Activated CD4-positive, alpha-beta T cell treated with anti-CD3 and anti-CD28 coated beads, Interleukin-2, amount 10 ng/mL, durations not matched to agents 7 days and 5 days (primary cell): ENCODE results near the gene SCN11A. TPM values are rescaled to one million over a fixed set of nuclear protein-coding genes. Genes with fewer than 3 reads are reported as not detected.

Experiments
- CTCF ChIA-PET: fragments of 350-600 bp; sonication (Branson Sonifier 250); formaldehyde crosslinking; loops from one replicate; lab custom pipeline; 2021; ENCODE audit warnings: antibody characterized with exemption; lab: Charles Lee
- POLR2A ChIA-PET: fragments of 350-600 bp; sonication (Branson Sonifier 250); formaldehyde crosslinking; loops from one replicate; lab custom pipeline; 2021; ENCODE audit warnings: antibody characterized with exemption; lab: Charles Lee
- DNase-seq: peaks from one replicate; pipeline ENCODE4 v3.0.0-alpha.2; 2020
- H3K27ac Mint-ChIP-seq: one replicate; pipeline ENCODE4 v1.8.0; 2021; ENCODE audit warnings: mild to moderate bottlenecking, moderate library complexity, mixed read lengths
- H3K27me3 Mint-ChIP-seq: one replicate; pipeline ENCODE4 v1.8.0; 2021; ENCODE audit warnings: mixed read lengths
- H3K36me3 Mint-ChIP-seq: one replicate; pipeline ENCODE4 v1.8.0; 2021; ENCODE audit warnings: low read depth, mixed read lengths
- H3K4me1 Mint-ChIP-seq: one replicate; pipeline ENCODE4 v1.8.0; 2021; ENCODE audit warnings: mixed read lengths
- H3K4me3 Mint-ChIP-seq: one replicate; pipeline ENCODE4 v1.8.0; 2021; ENCODE audit warnings: mild to moderate bottlenecking, moderate library complexity, mixed read lengths
- H3K9me3 Mint-ChIP-seq: one replicate; pipeline ENCODE4 v1.8.0; 2021; ENCODE audit warnings: mixed read lengths
- total RNA-seq, 2 experiments: library from RNA; stranded (reverse); gene quantifications; one replicate each; pipeline ENCODE4 v1.2.3, GENCODE V29; 2021

Gene SCN11A
- total RNA-seq, 2 experiments from 2014 or later: 0.02 to 0.05 TPM

DNA sequence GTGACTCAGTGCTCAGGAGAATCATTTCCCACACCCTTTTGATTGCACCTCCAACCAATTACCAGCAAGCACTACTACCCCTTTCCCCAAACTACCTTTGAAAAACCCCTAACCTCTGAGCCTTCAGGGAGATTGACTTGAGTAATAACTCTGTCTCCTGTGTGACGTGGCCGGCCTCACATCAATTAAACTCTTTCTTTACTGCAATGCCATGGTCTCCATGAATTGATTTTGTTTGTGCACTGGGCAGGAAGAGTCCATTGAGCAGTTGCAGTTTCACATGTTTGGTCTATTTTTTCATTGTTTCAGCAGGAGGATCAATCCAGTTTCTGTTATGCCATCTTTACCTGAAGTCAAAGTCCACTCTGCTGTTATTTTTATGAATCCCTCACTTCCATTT lies 32.4 kb downstream of the SCN11A start:
- CTCF ChIA-PET: no interaction called here
- Mint-ChIP-seq H3K4me3 (no peak overlapping the region), H3K4me1 (no peaks in the 10 kb centered on the region), H3K9me3 (no peaks in the 10 kb centered on the region), H3K27ac (no peak overlapping the region), H3K36me3 (no peaks in the 10 kb centered on the region), H3K27me3 (peaks cover 27% of the 10 kb centered on the region)
- DNase-seq: no peak
- POLR2A ChIA-PET: no interaction called here

DNA sequence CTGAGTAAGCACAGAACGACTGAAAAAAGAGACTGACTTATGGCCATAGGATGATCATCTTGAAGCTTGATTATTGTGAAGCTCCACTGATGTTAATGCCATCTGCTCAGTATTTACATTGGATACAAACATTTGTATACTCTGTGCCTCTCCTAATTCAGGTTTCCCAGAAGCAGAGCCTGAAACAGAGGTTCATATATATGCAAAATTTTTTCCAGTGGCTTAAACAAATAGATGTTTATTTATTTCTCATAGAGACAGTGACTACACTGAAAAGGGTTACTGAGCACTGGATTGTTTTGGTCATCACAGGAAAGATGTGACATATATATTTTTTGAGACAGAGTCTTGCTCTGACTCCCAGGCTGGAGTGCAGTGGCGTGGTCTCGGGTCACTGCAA lies 36.3 kb downstream of the SCN11A start:
- Mint-ChIP-seq H3K4me1 (no peaks in the 10 kb centered on the region), H3K36me3 (no peaks in the 10 kb centered on the region), H3K27me3 (peaks cover 24% of the 10 kb centered on the region), H3K4me3 (no peak overlapping the region), H3K27ac (no peak overlapping the region), H3K9me3 (no peaks in the 10 kb centered on the region)
- CTCF ChIA-PET: no interaction called here
- no peak for DNase-seq
- POLR2A ChIA-PET: no interaction called here

DNA sequence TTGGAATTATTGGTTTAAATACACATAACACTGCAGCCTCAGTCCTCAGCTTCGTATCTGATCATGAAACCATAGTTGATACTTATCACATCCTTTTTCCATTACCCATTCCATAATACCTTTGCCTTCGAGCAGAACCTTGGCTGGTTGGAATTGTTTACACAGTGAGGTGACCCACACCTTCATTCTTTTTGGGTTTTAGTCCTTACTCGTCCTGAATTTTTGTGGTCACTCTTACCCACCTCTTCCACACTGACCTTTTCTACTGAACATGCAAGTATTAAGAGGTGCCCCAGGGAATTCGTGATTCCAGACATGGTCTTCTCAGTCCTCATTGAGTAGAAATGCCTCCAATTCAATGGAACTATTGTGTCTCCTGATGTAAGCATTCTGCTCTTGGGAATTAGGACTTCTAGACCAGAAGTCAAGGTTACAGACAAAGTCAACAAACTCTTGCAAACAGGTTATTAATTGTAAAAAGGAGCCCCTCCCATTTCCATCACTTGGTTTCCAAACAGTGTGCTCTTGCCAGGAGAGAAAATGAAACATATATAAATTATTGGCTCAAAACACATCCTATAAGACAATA lies 37.7 kb downstream of the SCN11A start:
- Mint-ChIP-seq H3K27me3 (peaks cover 18% of the 10 kb centered on the region), H3K4me3 (no peak overlapping the region), H3K36me3 (no peaks in the 10 kb centered on the region), H3K27ac (no peak overlapping the region), H3K4me1 (no peaks in the 10 kb centered on the region), H3K9me3 (no peaks in the 10 kb centered on the region)
- ChIA-PET CTCF (no interaction called here), POLR2A (no interaction called here)
- no peak for DNase-seq

DNA sequence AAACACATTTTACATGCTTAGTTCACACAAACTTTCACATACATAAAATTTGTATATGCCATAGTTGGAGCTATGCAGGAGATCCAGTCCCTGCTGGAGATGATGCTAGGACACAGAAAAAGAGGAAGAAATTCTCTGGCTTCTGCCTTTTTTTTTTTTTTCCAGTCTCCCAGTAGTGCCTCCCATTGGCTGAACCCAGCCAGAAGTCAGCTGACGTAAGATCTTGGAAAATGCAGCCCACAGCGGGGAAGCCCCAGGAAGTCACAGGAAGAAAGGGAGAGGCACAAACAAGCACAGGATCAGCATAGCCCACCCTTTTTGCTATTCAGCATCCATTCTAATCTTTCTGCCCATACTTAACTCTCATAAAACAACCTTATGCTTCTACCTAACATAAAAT lies 38.5 kb downstream of the SCN11A start:
- Mint-ChIP-seq H3K4me1 (no peaks in the 10 kb centered on the region), H3K36me3 (no peaks in the 10 kb centered on the region), H3K9me3 (no peaks in the 10 kb centered on the region), H3K27ac (no peak overlapping the region), H3K27me3 (peaks cover 17% of the 10 kb centered on the region), H3K4me3 (no peak overlapping the region)
- DNase-seq: no peak
- ChIA-PET CTCF (no interaction called here), POLR2A (no interaction called here)

DNA sequence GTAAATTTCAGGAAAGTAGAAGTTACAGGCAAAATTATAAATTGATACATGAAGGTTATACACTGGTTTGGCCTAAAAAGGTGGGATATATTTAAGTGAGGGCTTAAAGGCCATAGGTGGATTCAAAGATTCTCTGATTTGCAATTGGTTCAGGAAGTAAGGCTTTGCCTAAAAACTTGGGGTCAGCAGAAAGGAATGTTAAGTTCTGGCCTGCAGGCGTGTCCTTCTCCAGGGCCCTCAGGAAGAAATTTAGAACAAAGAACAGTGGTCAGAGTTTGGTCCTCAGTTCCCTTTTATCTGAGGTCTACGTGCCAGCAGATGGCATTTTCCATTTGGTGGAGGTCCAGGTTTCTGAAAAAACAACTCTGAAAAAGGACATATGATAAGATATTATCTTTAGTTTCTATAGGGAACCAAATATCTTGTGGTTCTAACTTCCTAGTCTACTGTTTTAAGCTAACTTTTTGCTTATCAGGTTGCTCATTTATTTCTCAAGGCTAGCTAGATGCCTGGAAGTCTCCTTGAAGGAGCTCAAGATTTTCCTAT lies 40.5 kb downstream of the SCN11A start:
- Mint-ChIP-seq H3K27me3 (peaks cover 15% of the 10 kb centered on the region), H3K9me3 (no peaks in the 10 kb centered on the region), H3K36me3 (no peaks in the 10 kb centered on the region), H3K27ac (no peak overlapping the region), H3K4me3 (no peak overlapping the region), H3K4me1 (no peaks in the 10 kb centered on the region)
- DNase-seq: no peak
- ChIA-PET POLR2A (no interaction called here), CTCF (no interaction called here)

DNA sequence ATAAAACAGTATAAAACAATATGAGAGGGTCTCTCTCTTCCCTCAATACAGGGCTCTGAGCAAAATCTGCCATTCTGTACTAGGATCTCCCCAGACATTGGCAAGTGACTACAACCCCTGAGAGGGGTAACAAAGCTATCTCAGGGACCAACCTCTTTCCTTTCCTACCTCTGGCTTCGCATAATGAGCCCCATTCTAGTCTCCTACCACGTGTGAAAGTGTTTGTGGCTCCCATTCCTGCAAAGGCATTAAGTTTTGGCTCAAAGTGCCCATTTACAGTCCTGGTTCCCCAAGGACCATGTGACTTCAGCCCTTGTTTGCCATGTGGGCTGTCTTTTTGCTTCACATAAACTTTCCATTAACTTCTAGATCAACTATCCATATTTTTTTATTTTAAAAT lies 46.4 kb downstream of the SCN11A start:
- Mint-ChIP-seq H3K4me1 (no peaks in the 10 kb centered on the region), H3K27ac (no peak overlapping the region), H3K36me3 (no peaks in the 10 kb centered on the region), H3K9me3 (no peaks in the 10 kb centered on the region), H3K27me3 (peaks cover 19% of the 10 kb centered on the region), H3K4me3 (no peak overlapping the region)
- CTCF ChIA-PET: interaction anchor here (1.0 kb wide), 1 partner anchor 13 kb away, joined by 3 read pairs; no protein-coding TSS in a partner anchor
- no peak for DNase-seq
- POLR2A ChIA-PET: interaction anchor here (0.6 kb wide), 1 partner anchor 272 kb away, joined by 3 read pairs; no protein-coding TSS in a partner anchor

Other genes starting within 250 kb of the SCN11A start
- gene SCN10A, start 235.7 kb downstream of the SCN11A start, total RNA-seq: not detected
- gene WDR48, start 72 bp upstream of the SCN11A start, total RNA-seq: 10 to 100 TPM; 32.3 to 32.4 TPM
- 10 to 100 TPM; 31.6 to 33.7 TPM for gene GORASP1, start 55.7 kb upstream of the SCN11A start, total RNA-seq
- gene TTC21A, start 55.7 kb upstream of the SCN11A start, total RNA-seq: 1 to 10 TPM; 3.8 to 5.1 TPM
- 10 to 100 TPM; 13.4 to 13.6 TPM for gene CSRNP1, start 101.6 kb upstream of the SCN11A start, total RNA-seq
- gene XIRP1, start 140.7 kb upstream of the SCN11A start, total RNA-seq: not detected
- gene CX3CR1, start 228.1 kb upstream of the SCN11A start, total RNA-seq: 1 to 10 TPM in 1 of 2 experiments, under 1 TPM in 1; 0.60 to 1.5 TPM